ENCODE measurements around the gene PLXNA3.

The PLXNA3 gene

DNA sequence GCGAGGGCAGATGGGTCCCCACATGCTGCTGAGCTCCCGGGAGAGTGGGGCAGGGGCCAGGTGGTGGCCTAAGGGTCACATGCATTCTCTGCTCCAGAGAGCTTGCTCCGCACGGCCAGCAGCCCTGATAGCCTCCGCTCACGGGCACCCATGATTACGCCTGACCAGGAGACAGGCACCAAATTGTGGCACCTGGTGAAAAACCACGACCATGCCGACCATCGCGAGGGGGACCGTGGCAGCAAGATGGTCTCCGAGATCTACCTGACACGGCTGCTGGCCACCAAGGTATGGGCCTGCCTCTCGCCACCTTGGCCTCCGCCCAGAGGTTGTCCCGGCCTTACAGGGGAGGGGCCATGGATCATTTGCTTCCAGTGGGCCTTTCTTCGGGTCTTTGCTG, 11.8 kb downstream of the PLXNA3 start:
- Histone ChIP-seq H3K9ac (ENCODE audit: low read length) (no peak overlapping the region), H3K9me3 (ENCODE audit: control insufficient read depth, insufficient read depth, low read depth, low read length) (peaks cover 40% of the 10 kb centered on the region; the same call in 1 of the 2 replicates), H3K27me3 (ENCODE audit: control insufficient read depth, insufficient read depth, low read length) (no peaks in the 10 kb centered on the region), H3K36me3 (ENCODE audit: control insufficient read depth, insufficient read depth, low read length) (peaks cover 66% of the 10 kb centered on the region), H3K4me3 (ENCODE audit: low read depth, low read length) (no peak overlapping the region), H3K27ac (ENCODE audit: low read depth, low read length) (no peak overlapping the region), H3K4me1 (ENCODE audit: control insufficient read depth, insufficient read depth, low read length) (no peaks in the 10 kb centered on the region)

GRCh38 chrX:154470434-154470833, 12.4 kb downstream of the PLXNA3 start:
- Histone ChIP-seq H3K9ac (ENCODE audit: low read length) (no peak overlapping the region), H3K27me3 (ENCODE audit: control insufficient read depth, insufficient read depth, low read length) (no peaks in the 10 kb centered on the region), H3K4me1 (ENCODE audit: control insufficient read depth, insufficient read depth, low read length) (no peaks in the 10 kb centered on the region), H3K36me3 (ENCODE audit: control insufficient read depth, insufficient read depth, low read length) (peaks cover 61% of the 10 kb centered on the region), H3K4me3 (ENCODE audit: low read depth, low read length) (no peak overlapping the region), H3K27ac (ENCODE audit: low read depth, low read length) (no peak overlapping the region), H3K9me3 (ENCODE audit: control insufficient read depth, insufficient read depth, low read depth, low read length) (peaks cover 40% of the 10 kb centered on the region; the same call in 1 of the 2 replicates)

DNA sequence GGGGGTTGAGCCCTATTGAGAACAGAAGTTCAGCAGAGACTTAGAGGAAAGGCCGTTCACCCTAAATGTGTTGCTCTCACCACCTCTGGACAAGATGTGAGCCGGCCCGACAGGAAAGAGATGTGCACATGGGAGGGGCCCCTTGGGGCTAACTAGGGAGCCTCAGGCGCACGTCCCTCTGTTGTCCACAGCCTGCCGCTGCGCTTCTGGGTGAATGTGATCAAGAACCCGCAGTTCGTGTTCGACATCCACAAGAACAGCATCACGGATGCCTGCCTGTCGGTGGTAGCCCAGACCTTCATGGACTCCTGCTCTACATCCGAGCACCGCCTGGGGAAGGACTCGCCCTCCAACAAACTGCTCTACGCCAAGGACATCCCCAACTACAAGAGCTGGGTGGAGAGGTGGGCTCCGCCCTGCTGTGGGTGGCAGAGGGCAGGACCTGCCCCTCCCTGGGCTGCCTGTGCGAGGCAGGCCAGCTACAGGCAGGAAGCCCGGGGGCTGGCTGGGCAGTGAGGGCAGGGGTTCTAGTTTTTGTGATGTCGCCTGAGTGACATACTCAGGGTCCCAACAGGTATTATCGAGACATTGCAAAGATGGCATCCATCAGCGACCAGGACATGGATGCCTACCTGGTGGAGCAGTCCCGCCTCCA, 13.0 kb downstream of the PLXNA3 start:
- H3K27me3 ChIP-seq (ENCODE audit: control insufficient read depth, insufficient read depth, low read length) = no peaks in the 10 kb centered on the region
- H3K27ac ChIP-seq (ENCODE audit: low read depth, low read length) = no peak overlapping the region
- H3K4me1 ChIP-seq (ENCODE audit: control insufficient read depth, insufficient read depth, low read length) = no peaks in the 10 kb centered on the region
- peaks cover 40% of the 10 kb centered on the region; the same call in 1 of the 2 replicates for H3K9me3 ChIP-seq (ENCODE audit: control insufficient read depth, insufficient read depth, low read depth, low read length)
- no peak overlapping the region for H3K9ac ChIP-seq (ENCODE audit: low read length)
- peaks cover 55% of the 10 kb centered on the region for H3K36me3 ChIP-seq (ENCODE audit: control insufficient read depth, insufficient read depth, low read length)
- H3K4me3 ChIP-seq (ENCODE audit: low read depth, low read length) = no peak overlapping the region

DNA sequence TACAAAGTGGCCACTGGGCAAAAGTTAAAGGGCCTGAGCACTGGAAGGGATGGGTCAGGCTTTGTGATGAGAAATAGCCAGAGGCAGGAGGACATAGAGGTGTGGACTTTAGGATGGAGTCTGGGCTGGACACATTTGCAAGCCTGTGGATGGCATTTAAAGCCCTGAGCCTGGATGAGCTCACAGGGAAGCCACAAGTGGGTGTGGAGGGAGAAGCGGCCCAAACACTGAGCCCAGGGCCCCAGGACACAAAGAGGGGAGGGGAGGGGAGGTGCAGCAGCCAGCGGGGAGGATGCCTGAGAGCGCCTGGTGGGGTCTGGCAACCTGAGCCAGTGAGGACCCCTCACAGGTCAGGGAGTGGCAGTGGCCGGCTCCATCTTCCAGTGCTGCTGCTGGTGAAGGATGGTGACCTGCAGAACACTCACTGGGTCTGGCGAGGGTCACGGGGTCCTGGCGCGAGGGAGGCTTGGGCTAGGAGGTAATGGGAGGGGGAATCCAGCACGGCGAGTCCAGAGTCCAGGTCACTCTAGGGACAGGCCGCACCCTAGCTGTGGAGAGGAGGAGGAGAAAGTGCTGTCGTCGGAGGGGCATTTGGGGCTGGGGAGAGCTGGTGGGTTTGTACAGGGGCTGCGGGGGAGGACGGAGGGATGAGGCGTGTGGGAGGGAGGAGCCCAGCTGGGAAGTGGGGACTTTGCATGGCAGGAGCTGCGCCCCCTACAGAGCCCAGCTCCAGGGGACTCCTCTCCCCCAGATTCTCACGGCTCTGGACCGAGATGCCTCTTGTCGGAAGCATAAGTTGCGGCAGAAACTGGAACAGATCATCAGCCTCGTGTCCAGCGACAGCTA, 14.0 kb downstream of the PLXNA3 start:
- Histone ChIP-seq H3K4me1 (ENCODE audit: control insufficient read depth, insufficient read depth, low read length) (no peaks in the 10 kb centered on the region), H3K27me3 (ENCODE audit: control insufficient read depth, insufficient read depth, low read length) (no peaks in the 10 kb centered on the region), H3K36me3 (ENCODE audit: control insufficient read depth, insufficient read depth, low read length) (peaks cover 45% of the 10 kb centered on the region), H3K9ac (ENCODE audit: low read length) (no peak overlapping the region), H3K9me3 (ENCODE audit: control insufficient read depth, insufficient read depth, low read depth, low read length) (peaks cover 36% of the 10 kb centered on the region; the same call in 1 of the 2 replicates), H3K4me3 (ENCODE audit: low read depth, low read length) (no peak overlapping the region), H3K27ac (ENCODE audit: low read depth, low read length) (no peak overlapping the region)

DNA sequence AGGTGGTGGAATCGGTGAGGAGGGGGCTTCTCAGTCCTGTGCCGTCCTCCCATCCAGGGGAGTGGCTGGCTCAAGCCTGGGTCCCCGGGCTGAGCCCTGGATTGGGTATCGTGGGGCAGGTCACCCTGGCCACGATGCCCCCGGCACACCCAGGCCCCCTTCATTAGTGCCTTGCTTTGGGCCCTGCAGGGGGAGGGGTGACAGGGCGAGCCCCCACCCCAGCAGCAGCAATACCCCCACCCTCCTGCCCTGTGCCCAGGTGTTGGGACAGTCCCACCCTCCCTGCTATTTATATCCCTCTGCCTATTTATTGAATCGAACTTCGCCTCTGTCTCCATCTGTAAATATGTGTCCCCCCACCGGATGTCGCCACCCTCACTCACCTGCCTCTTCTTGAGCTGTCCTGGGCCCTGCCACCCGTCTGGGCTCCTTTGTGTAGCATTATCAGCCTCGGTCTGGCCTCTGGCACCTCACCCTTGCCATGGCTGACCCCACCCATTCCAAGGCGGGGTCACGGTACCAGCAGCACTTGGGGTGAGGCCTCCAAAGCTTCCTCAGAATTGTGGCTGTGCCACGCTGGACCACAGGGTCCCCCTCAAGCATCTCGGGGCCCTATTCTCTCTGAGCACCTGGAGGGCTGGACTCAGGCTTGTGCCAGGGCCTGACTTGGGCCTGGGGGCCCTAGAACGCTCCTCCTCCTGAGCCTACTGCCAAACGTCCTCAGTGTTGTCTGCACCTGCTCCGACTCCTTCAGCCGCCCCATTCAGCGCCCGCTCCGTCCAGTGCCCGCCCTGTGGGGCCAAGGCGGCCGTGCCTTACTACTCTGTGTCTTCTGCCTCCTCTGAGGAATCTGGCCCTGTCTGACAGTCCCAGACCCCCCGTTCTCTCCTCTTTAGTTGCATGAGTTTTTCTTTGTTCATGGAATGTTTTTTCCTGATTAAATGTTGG, 14.9 kb downstream of the PLXNA3 start:
- Histone ChIP-seq H3K9me3 (ENCODE audit: control insufficient read depth, insufficient read depth, low read depth, low read length) (peaks cover 35% of the 10 kb centered on the region; the same call in 1 of the 2 replicates), H3K36me3 (ENCODE audit: control insufficient read depth, insufficient read depth, low read length) (peaks cover 38% of the 10 kb centered on the region), H3K9ac (ENCODE audit: low read length) (no peak overlapping the region), H3K27ac (ENCODE audit: low read depth, low read length) (no peak overlapping the region), H3K27me3 (ENCODE audit: control insufficient read depth, insufficient read depth, low read length) (no peaks in the 10 kb centered on the region), H3K4me3 (ENCODE audit: low read depth, low read length) (no peak overlapping the region), H3K4me1 (ENCODE audit: control insufficient read depth, insufficient read depth, low read length) (no peaks in the 10 kb centered on the region; the same call in 1 of the 2 replicates)

DNA sequence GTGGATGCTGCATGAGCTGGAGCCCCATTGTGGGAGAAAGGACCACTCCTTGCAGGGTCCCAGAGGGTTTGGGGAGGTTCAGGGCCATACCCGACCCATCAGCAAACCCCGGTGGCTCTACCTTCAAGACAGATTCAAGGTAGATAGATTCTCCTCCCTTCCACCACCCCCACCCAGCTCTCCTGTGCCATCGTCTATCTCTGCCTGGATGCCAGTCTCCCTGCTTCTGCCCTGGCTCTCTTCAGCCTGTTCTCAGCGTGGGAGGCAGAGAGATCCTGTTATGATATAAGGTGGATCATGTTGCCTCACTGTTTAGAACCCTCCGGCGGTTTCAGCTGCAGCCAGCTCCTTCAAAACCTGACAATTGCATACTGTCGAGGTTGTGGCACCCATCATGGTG, 15.6 kb downstream of the PLXNA3 start:
- H3K27ac ChIP-seq (ENCODE audit: low read depth, low read length) = no peak overlapping the region
- no peaks in the 10 kb centered on the region; the same call in 1 of the 2 replicates for H3K4me1 ChIP-seq (ENCODE audit: control insufficient read depth, insufficient read depth, low read length)
- H3K36me3 ChIP-seq (ENCODE audit: control insufficient read depth, insufficient read depth, low read length) = peaks cover 32% of the 10 kb centered on the region
- no peak overlapping the region for H3K9ac ChIP-seq (ENCODE audit: low read length)
- no peak overlapping the region for H3K4me3 ChIP-seq (ENCODE audit: low read depth, low read length)
- no peaks in the 10 kb centered on the region for H3K27me3 ChIP-seq (ENCODE audit: control insufficient read depth, insufficient read depth, low read length)
- H3K9me3 ChIP-seq (ENCODE audit: control insufficient read depth, insufficient read depth, low read depth, low read length) = peaks cover 35% of the 10 kb centered on the region; the same call in 1 of the 2 replicates

GRCh38 chrX:154476821-154477220, 18.7 kb downstream of the PLXNA3 start:
- Histone ChIP-seq H3K9me3 (ENCODE audit: control insufficient read depth, insufficient read depth, low read depth, low read length) (peaks cover 9% of the 10 kb centered on the region; the same call in 1 of the 2 replicates), H3K4me1 (ENCODE audit: control insufficient read depth, insufficient read depth, low read length) (peaks cover 5% of the 10 kb centered on the region; the same call in 1 of the 2 replicates), H3K36me3 (ENCODE audit: control insufficient read depth, insufficient read depth, low read length) (peaks cover 3% of the 10 kb centered on the region; the same call in 1 of the 2 replicates), H3K9ac (ENCODE audit: low read length) (no peak overlapping the region), H3K27me3 (ENCODE audit: control insufficient read depth, insufficient read depth, low read length) (no peaks in the 10 kb centered on the region), H3K27ac (ENCODE audit: low read depth, low read length) (no peak overlapping the region), H3K4me3 (ENCODE audit: low read depth, low read length) (no peak overlapping the region)

DNA sequence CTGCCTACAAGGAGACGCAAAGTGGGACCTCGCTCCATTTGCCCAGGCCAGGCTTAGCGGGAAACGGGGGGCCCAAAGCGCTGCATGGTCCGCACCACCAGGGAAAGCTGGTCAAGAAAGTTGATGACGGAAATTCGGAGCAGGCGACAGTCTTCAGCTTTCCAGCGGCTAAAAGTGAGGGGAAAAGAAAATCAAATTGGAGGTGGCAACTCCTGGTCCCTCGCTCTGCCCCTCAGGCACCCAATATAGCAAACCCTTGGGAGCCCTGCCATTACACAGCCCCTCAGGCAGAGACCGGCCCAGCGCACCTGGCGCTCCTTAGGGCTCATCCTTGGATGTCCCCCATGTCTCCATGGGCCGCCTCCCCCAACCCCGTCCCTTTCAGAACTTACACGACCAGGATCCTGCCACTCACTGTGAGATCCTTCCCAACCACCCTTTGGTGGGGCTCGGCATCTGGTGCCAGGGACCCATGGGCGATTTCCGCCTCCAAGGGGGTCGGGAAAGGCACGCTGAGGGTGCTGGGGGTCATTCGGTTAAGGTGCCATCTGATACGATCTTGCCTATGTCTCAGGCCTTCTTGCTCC, 19.9 kb downstream of the PLXNA3 start:
- Histone ChIP-seq H3K9ac (ENCODE audit: low read length) (peak overlapping the region; percentile 21), H3K4me3 (ENCODE audit: low read depth, low read length) (peak overlapping the region; percentile 62), H3K36me3 (ENCODE audit: control insufficient read depth, insufficient read depth, low read length) (no peaks in the 10 kb centered on the region; the same call in 1 of the 2 replicates), H3K27ac (ENCODE audit: low read depth, low read length) (no peak overlapping the region), H3K9me3 (ENCODE audit: control insufficient read depth, insufficient read depth, low read depth, low read length) (peaks cover 10% of the 10 kb centered on the region; the same call in 1 of the 2 replicates), H3K4me1 (ENCODE audit: control insufficient read depth, insufficient read depth, low read length) (peaks cover 13% of the 10 kb centered on the region; the same call in 1 of the 2 replicates), H3K27me3 (ENCODE audit: control insufficient read depth, insufficient read depth, low read length) (no peaks in the 10 kb centered on the region)

DNA sequence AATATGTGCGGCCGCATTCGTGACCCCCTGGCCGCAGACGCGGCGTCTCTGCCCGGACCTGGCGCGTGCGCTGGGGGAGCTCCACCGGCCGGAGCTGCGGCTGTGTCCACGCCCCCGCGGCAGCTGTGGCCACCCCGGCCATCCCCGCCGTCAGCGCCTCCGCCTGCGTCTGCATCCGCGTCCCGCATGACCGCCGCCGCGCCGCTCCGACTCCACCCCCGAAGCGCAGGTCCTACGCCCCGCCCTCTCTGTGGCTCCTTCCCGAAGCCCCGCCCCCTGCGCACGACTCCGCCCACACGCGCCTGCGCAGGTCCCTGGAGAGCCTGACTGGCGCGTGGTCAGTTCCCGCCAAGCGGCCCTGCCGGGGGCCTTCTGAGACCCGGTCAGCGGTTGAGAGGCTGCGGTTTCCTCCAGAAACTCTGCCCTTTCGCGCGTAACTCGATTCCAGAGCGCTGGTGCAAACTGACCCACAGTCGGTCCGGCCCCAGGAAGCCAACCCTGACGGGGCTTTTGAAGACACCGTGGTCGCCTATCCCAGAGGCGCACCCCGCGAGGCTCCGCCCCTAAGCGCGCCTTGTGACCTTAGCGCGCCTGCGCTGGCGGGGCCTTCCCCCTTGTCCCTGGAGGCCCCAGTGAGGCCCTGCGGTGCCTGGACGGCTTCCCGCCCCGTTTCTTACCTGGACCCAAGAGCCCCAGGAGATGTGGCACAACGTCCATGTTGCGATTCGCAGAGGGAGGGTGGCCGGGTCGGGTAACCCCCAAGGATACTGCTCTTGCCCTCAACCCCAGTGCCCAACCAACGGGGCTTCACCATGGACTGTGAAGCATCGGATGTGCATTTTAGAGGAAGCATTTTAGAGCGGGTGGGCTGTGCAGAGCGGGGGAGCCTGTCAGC, 20.9 kb downstream of the PLXNA3 start, which contains the start of gene LAGE3:
Gene LAGE3 (minus strand): TSS at position 554 of the 895 bp plus-strand sequence. CDS start 366 bp downstream, at position 188.
- Histone ChIP-seq H3K27ac (ENCODE audit: low read depth, low read length) (peak within 1 kb of the TSS; percentile 91), H3K9me3 (ENCODE audit: control insufficient read depth, insufficient read depth, low read depth, low read length) (peaks cover 11% of the 10 kb centered on the region; the same call in 1 of the 2 replicates), H3K27me3 (ENCODE audit: control insufficient read depth, insufficient read depth, low read length) (no peaks in the 10 kb centered on the region), H3K4me1 (ENCODE audit: control insufficient read depth, insufficient read depth, low read length) (peaks cover 13% of the 10 kb centered on the region; the same call in 1 of the 2 replicates), H3K4me3 (ENCODE audit: low read depth, low read length) (peak within 1 kb of the TSS; percentile 62), H3K9ac (ENCODE audit: low read length) (peak within 1 kb of the TSS; percentile 88), H3K36me3 (ENCODE audit: control insufficient read depth, insufficient read depth, low read length) (peaks cover 4% of the 10 kb centered on the region)

Data from HUES6 (cell line).